NCI-H2081 (cell line): ENCODE results near the gene RNF167.

Source experiments
- DNase-seq, 2 experiments: peaks; one replicate each; lab custom pipeline; 2025; lab: John Stamatoyannopoulos, UW

The RNF167 gene

DNA sequence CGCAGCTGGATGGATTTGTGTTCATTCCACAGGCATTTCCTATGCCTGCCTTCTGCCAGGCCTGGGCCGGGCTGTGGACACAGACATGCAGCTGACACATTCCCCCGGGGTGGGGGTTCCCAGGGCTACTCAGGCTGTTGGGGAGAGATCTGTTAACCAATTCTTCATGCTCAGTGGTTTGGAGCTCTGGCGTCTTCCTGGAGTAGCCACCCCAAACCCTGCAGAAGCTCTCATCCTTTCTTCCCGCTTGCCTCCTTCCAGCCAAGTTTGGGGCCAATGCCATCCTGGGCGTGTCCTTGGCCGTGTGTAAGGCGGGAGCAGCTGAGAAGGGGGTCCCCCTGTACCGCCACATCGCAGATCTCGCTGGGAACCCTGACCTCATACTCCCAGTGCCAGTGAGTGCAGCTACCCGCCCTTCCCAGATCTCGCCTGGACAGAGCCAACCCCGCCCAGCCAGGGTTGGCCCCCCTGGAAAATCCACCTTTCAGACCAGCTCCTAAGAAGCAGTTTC lies 13.4 kb downstream of the RNF167 start:
- DNase-seq, result no peak

DNA sequence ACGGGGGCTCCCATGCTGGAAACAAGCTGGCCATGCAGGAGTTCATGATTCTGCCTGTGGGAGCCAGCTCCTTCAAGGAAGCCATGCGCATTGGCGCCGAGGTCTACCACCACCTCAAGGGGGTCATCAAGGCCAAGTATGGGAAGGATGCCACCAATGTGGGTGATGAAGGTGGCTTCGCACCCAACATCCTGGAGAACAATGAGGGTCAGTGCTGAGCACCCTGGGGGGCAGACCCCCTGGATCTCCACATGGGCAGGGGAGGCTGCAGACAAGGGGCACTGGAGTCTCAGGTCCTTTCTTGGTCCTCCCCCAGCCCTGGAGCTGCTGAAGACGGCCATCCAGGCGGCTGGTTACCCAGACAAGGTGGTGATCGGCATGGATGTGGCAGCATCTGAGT lies 15.0 kb downstream of the RNF167 start:
- no peak for DNase-seq

DNA sequence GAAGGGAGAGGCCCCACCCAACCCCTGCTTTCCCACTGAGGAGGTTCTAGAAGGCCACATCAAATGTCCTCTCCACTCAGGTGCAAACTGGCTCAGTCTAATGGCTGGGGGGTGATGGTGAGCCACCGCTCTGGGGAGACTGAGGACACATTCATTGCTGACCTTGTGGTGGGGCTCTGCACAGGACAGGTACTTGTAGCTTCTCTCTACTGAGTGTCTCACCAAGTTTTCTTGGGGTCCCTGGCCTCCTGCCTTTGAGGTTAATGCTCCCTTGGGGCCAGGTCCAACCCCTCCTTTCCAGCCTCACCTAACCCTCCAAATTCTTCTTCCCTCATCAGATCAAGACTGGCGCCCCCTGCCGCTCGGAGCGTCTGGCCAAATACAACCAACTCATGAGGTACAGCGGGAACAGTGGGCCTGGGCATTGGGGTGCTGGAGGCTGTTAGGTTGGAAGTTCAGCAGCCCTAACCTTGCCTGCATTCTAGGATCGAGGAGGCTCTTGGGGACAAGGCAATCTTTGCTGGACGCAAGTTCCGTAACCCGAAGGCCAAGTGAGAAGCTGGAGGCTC lies 16.5 kb downstream of the RNF167 start:
- no peak for DNase-seq

GRCh38 chr17:4958102-4958501 lies 18.0 kb downstream of the RNF167 start:
- no peak for DNase-seq

DNA sequence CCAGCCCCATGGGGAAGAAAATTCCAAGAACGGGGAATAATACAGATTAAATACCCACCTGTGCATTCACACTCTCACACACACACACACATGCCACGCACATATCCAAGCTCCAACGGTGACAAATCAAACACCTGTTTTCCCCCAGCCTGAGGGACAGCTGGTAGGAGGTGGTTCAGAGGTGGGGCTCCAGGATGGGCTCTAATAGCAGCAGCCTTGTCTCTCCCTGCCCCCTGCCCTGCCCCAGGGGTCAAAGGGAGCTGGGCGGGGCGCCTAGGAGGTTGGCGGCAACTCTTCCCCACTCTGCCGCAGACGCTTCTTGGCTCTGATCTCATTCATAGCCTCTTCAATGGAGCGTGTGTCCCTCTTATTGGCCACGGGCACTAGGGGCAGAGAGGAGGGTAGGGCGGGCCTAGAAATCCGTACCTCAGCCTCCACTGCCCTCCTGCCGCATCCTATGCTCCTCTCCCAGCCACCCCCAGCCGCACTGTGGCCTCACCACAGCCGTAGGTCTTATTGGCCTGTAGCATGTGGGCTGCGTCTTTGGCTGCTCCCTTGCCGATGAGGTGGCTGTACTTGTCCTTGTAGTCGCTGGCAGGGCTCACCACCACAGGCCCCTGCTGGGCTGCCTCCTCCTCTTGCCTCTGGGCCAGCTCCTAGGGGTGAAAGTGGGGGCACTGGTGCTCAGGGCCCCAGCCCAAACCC lies 19.3 kb downstream of the RNF167 start:
- no peak for DNase-seq

- no peak for DNase-seq
Measured at GRCh38 chr17:4960279-4960922, 20.3 kb downstream of the RNF167 start.

DNA sequence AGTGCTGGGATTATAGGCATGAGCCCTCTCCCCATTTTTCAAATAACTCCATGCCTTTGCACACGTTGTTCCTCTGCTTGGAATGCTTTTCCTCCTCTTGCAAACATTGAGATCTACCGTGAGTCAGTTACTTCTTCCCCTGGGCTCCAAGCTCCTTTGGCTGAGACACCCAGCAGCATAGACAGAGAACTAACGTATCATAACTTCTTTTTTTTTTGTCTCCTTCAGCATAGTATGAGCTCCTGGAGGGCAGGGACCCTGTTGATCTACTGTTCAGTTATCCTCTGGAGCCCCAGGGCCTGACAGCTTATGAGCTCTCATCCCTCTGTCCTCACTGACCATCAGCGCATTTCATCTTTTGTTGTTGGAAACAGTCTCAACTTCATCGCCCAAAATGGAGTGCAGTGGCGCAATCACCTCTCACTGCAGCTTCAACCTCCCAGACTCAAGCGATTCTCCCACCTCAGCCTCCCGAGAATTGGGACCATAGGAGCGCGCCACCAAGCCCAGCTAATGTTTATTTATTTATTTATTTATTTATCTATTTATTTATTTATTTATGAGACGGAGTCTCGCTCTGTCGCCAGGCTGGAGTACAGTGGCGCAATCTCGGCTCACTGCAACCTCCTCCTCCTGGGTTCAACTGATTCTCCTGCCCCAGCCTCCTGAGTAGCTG lies 25.4 kb downstream of the RNF167 start:
- no peak for DNase-seq

DNA sequence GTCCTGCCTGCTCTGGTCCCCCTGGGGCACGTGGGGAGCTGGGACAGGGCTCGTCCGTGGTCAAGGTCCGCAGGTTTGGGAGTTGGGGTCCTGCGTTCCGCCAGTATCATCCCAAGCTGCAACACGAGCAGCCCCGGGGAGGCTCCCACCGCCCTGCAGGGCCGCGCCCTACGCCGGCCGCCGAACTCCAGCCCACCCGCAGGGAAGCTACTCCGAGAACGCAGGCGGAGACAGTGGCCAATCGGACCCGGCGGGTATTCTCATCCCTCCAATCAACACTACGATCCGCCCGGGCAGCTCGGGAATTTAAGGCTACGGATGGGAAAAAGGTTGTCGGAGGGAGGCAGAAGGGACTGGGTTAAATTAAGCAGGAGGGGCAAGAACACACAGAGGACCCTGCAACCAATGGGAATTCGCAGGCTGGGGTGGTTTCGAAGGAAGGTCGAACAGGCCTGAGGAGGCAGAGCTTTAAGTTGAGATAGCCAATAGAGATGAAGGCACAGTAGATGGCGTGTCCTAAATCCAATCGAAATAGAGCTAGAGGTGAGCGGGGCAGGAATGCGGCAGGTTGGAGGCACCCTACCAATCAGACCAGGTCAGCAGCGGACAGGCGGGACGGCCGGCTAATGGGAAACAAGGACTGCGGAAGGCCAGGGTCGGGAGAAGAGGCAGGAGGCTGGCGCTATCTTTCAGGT lies 26.9 kb downstream of the RNF167 start:
- peak; percentile 95 to 98 for DNase-seq

GRCh38 chr17:4967539-4968485 lies 27.7 kb downstream of the RNF167 start, which contains the start of gene SPAG7:
TSS of gene SPAG7 (minus strand) at chr17:4967817. CDS start at chr17:4967804, 13 bp downstream.
- DNase-seq, result peak; percentile 87 to 89

- no peak for DNase-seq
Measured at GRCh38 chr17:4968486-4969046, 28.5 kb downstream of the RNF167 start.

- DNase-seq, result no peak
Measured at GRCh38 chr17:4969047-4969550, 29.0 kb downstream of the RNF167 start.

DNA sequence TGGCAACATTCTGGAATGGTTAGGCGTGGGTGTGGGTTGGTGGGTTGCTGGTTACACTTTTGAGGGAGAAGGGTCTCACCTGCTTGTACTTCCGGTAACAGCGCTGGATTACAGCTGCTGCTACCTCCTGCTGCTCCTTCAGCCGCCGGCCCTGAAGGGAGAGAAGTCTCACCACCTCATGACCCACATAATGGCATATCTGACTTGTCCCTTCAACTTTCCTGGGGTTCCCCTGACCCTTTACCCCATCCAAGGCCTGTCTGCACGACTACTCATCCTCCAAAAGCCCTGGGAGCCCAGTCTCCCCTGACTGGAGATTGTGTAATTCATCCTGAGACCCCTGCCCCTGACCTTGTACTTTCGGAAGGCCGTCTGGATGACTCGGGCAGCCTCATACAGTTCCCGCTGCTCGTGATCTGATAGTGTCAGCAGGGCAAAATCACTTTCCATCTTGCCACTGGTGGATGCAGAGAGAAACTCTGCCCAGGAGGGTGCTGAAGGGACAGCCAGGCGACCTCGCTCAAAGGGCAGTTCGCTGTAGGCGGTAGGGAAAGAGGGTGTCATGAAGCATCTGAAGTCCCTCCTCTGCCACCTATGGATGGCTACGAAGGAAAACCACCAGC lies 29.6 kb downstream of the RNF167 start:
- DNase-seq, result no peak

GRCh38 chr17:4970273-4970672 lies 30.2 kb downstream of the RNF167 start:
- no peak for DNase-seq

GRCh38 chr17:4971826-4972225 lies 31.8 kb downstream of the RNF167 start:
- no peak for DNase-seq

DNA sequence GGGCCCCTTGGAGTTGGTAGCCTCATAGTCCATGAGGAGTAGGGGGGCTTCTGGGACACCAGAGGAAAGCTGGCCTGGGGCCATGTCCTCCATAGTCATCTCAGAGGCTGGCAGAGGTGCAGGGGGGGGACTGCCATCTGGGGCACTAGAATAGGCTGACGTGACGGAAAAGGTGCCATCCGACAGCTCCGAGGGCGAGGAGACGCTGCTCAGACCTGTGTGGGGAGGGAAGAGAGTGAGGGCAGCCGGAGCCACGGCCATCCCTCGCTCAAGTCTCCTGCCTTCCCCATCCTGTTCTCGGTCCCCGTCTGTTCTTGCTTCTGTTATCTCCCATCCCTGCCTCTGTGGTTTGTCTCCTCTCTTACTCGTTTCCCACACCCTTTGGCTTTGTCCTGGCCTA lies 32.3 kb downstream of the RNF167 start:
- no peak for DNase-seq

DNA sequence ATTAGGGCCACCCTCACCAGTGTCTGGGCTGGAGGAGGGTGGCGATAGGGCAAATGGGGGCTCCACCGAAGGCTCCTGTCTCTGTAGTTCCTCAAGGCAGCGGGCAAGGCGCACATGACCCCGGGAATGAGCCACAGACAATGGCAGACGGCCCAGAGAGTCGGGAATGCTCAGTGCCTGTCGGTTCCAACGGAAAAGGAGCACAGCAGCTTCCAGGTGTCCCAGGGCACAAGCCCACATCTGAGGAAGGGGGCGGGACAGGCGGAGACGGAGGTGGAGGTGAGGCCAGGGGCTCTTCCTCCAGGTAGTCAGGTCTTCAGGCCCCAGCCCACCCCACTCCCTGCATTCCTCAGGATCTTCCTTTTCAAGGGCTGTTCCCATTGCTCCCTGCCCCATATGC lies 32.7 kb downstream of the RNF167 start:
- no peak for DNase-seq

- DNase-seq, result no peak
Measured at GRCh38 chr17:4973256-4974114, 33.4 kb downstream of the RNF167 start.

DNA sequence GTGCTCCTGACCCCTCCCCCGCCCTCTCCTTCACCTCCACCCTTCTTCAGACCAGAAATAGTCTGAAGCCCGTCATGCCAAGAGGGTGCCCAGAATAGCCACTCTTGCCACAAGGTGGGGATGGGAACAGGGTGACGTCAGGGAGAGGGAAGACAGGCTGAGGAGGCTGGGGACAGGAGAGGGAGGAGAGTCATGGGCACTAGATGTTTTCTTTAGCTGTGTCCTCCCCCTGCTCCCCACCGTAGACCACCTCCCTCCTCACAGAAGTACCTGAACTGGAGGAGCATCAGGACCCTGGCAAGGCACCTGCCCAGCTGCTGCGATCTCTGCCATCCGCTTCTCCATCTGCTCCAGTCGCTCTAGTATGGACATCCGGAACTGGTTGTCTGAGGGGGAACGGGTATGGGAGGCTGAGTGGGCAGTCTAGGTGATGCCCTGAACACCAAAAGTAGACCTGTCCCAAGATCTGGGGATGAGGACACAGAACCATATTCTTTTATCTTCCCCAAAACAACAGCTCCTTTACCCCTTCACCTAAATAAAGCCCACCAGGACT lies 34.1 kb downstream of the RNF167 start:
- DNase-seq, result no peak

DNA sequence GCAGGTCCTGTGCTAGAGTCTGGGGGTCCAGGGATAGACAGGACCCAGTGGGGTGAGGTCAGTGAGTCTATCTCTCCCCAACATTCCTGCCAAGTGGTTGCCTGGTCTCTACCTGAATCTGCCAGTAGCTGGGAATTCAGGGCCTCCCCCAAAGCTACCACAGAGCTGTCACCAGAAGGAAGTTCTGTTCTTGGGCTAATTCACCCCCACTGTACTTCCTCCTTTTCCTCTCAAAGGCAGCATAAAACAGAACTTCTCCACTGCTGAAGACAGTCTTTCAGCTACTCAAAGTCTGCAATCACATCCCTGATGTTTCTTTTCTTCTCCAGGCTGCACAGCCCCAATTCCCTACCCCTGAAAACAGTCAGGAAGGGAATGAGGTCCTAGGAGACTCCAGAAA lies 38.7 kb downstream of the RNF167 start:
- no peak for DNase-seq
